Left kidney (tissue), 2 donors: ENCODE results near the gene HS6ST3. TPM values are rescaled to one million over a fixed set of nuclear protein-coding genes. Genes with fewer than 3 reads are reported as not detected.
"Not testable (repeated sequence)": the region's sequence is repeated elsewhere in the genome, so short reads cannot be mapped to it uniquely, and the experiment has no call there.

ENCODE experiments used
- DNase-seq: peaks from one replicate; pipeline ENCODE4 v3.0.0-alpha.2; 2013
- polyA plus RNA-seq: library from polyadenylated mRNA; unstranded; fragments of 120-200 nt; gene quantifications from one replicate; pipeline ENCODE4 v1.2.1, GENCODE V29; 2013; ENCODE audit not compliant: insufficient read length

Gene HS6ST3
- polyA plus RNA-seq, 1 donor = 3.3 TPM

DNA sequence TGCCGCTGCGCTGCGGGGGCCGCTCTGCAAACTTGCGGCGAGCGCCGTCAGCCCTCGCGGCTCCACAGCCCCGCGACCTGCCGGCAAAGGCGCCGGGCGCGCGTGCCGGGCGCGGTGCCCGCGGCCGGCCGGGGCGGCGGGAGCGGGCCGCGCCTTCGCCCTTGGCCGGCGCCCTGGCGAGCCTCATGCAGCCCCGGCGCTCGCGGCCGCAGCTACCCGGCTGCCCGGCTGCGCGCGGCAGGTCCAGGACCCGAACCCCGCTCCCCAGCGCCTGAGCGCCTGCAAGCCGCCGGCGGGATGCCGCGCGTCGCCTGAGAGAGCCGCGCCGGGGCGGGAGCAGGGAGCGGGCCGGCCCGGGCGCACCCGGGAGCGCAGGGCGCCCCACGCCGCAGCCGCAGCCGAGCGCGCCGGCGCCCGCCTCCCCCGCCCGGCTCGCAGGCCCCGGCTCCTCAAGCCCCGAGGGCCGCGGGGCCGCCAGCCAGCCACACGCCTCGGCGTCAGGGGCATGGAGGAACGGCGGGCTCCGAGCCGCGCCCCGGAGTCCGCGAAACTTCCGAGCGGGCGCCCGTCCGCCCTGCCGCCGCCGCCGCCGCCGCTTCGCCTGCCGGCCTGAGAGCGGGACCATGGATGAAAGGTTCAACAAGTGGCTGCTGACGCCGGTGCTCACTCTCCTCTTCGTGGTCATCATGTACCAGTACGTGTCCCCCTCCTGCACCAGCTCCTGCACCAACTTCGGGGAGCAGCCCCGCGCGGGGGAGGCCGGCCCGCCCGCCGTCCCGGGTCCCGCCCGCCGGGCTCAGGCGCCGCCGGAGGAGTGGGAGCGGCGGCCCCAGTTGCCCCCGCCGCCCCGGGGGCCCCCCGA, 564 bp downstream of the HS6ST3 start:
- DNase-seq = no peak

DNA sequence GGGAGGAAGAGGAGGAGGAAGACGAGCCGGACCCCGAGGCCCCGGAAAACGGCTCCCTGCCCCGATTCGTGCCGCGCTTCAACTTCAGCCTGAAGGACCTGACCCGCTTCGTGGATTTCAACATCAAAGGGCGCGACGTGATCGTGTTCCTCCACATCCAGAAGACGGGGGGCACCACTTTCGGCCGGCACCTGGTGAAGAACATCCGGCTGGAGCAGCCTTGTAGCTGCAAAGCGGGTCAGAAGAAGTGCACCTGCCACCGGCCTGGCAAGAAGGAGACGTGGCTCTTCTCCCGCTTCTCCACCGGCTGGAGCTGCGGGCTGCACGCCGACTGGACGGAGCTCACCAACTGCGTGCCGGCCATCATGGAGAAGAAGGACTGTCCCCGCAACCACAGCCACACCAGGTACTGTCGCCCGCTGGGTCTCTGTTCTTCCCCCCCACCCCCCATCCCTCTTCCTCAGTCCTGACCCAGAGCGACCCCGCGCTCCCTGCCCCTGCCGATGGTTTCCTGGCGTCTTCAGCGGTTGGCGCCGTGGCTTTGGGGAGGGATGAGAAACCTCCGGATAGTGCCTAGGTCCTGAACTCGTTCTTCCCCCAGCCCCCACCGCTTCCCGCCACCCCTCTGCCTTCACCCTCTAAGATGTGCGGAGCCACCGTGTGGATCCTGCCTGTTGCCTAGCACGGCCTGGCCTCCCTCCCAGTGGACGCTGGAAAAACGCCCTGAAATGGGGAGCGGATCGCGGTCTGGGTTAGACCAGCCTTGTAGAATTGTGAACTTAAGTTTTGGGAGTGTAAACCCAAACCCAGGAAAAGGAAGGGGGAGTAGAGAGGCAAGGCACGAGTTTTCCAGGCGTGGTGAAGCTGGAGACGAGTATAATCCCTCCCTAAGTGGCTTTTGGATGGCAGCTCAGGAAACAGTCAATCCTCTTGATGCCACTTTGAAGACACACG, 1.5 kb downstream of the HS6ST3 start:
- no peak for DNase-seq

DNA sequence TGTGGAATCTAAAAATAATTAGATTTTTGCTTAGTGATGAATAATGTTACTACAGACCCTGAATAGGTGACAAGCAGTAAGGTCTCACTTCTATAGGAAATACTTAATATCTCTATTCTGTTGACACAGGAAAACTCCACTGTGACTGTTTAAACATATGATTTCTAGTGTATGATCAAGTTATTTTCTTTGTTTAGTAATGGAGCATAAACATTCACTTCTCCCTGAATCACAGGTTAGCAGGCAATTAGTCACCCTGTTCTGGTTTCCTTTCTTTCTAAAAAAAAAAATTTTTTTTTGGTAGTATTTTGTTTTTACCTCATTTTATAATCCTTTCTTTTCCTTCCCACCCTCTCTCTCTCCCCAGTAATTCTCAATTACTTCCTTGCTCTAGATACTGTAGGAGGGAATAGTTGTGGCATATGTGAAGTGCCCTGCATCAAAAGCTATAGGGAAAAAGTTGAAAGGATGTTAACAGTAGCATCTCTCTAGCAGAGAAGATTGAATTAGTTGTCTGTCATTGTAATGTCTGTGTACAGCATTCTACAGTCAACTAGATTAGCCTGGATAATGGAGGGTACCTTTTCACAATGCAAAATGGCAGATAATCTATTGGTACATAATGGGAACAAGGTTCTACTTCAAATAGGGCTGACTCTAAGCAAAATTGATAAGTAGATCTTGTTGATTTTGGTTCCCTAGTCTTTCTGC, 3.5 kb downstream of the HS6ST3 start:
- no peak for DNase-seq

DNA sequence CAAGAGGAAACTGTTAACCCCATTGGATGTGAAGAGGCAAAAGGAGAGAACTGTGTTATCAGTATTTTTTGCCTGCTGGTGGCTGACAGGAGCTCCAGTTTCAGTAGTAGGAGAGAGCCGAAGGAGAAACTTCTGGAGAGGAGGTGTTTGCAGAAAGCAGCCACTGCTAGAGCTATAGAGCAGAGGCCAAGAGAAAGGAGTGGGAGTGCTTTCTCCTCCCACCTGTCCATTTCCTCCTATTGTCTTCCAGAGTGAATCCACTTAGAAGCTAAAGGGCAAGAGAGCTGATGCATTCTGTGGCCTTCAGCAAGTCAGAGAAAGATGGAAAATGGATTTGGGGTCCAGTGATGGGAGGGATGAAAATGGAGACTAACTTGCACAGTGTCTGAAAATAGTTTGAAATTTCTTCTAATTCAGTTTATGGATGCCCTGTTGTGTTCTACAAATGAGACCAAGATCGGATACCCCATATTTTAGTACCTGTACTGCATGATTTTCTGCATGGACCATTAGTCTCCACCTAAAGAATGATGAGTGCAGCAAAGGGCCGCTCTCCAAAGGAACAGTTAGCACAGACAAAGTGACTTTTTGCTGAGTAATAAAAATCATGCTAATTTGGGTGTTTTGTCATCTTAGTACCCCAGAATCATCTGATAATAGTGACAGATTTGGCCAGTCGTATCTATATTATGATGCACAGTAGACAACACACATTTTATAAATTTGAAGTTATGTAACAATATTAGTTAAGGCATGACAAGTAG, 10.7 kb downstream of the HS6ST3 start:
- DNase-seq = no peak

DNA sequence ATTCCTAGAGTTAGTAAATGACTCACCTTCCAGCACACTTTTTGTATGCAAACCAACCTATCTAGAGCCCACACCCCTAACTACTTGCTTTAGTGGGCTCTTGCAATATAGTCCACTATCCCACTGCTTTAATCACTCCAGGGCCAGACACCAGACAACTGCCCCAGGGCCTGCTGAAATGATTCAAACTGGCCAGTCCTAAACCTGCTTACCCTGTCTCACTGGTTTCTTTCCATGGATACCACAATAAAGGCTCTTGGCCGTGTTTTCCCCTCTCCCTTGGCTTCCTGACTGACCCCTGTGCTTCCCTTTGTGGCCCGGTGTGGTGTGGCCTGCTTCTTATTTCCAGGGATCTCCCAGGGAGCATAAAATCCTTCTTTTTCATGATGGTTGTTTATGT, 14.6 kb downstream of the HS6ST3 start:
- DNase-seq = no peak

DNA sequence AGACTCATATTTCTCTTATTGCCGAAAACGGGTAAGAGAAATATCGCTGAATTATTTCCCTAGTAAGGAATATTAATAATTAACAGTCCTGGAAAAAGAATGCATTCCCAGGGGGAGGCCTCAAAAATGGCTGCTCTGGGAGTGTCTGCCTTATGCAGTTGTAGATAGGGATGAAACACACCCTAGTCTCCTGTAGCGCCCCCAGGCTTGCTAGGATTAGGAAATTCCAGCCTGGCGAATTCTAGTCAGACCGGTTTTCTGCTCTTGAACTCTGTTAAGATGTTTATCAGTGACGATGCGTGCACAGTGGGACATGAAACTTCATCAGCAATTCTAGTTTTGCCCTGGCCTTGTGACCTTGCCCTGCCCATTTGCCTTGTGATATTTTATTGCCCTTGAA, 18.2 kb downstream of the HS6ST3 start:
- DNase-seq = not testable (repeated sequence)

DNA sequence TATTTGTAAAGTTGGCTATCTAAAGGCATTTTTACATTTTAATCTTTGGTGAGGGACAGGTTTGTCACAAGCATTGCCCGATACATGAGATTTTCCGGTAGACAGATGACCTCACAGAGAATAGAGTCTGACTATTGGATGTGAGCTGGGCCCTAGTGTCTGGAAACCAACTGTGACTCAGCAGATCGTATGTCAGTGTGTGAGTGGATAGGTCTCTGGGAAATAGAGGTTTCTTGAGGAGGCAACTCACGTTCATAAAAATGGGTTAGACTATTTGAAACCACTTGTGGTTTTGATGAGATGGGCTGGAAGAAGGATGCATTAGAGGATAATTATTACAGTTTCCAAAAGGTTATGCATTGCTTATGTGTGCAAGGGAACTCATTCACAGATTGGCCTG, 19.2 kb downstream of the HS6ST3 start:
- DNase-seq = no peak

DNA sequence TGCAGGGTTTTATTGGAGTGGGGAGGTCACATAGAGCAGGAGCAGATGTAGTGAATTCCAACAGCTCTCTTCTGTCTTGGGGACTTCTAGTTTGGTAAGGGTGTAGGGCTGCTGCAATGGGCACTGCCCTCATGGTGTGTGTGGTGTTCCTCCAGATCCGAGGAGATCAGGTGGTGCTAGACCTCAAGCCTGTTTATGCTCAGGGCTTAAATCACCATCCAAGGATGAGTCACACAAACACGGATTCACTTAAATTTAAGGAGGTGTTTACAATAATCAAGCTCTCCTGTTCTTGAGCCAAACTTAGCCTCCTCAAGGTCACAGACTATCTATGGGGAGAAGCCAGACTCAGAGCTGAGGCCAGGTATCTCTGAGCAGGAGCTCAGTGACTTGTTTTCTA, 23.0 kb downstream of the HS6ST3 start:
- DNase-seq = no peak

DNA sequence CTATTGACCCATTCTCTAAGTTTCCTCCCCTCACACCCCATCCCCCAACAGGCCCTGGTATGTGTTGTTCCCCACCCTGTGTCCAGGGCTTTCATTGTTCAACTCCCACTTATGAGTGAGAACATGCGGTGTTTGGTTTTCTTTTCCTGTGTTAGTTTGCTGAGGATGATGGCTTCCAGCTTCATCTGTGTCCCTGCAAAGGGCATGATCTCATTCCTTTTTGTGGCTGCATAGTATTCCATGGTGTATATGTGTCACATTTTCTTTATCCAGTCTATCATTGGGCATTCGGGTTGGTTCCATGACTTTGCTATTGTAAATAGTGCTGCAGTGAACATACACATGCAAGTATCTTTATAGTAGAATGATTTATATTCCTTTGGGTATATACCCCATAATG, 25.5 kb downstream of the HS6ST3 start:
- DNase-seq = not testable (repeated sequence)

DNA sequence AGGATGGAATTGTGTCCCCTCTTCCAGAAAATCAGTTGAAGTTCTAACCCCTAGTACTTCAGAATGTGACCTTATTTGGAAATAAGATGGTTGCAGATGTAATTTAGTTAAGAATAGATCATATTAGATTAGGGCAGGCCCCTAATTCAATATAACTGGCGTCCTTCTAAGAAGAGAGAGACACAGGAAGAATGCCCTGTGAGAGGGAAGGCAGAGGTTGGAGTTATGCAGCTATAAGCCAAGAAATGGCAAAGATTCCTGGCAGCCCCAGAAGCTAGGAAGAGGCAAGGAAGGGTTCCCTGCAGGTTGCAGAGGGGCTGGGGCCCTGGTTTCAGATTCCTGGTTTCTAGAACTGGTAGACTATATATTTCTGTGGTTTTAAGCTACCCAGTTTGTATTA, 30.0 kb downstream of the HS6ST3 start:
- no peak for DNase-seq

DNA sequence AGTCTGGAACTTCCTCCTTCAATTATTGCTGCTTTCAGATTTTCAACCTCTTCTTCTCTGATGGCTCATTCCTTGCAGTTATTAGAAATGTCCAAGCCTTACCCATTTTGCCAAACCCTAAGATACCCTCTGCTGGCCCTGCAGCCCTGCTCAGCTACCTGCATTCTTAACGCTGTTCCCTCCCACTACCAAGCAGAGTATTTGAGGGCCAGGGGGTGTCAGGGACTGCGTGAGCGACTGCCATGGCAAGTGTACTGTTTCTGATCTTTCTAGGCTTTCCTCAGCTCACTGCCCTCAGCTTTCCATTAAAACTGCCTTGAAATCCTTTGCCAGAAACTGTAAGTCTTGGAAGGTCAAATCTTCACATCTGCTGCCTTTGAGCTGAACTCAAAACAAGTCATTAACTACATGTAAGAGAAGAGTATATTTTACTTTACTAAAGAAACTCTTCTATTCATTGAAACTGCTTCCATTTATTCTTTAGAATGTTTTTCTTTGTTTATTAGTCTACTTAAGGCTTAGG, 41.0 kb downstream of the HS6ST3 start:
- DNase-seq = peak; percentile 19

DNA sequence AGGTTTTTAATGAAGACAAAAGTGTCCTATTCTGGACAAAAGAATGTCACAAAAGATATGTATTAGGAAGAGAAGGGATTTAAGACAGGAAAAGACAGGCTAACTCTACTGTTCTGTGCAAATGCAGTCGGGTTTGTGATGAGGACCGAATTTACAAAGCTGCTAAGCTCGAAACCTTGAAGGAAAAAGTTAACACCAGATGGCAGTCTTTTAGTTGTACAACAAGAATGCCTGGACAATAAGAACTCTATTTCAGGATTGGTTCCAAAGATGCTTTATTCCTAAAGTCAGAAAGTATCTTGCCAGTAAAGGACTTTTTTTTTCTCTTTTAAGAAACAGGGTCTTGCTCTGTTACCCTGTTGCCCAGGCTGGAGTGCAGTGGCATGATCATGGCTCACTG, 51.1 kb downstream of the HS6ST3 start:
- DNase-seq = peak; percentile 19

DNA sequence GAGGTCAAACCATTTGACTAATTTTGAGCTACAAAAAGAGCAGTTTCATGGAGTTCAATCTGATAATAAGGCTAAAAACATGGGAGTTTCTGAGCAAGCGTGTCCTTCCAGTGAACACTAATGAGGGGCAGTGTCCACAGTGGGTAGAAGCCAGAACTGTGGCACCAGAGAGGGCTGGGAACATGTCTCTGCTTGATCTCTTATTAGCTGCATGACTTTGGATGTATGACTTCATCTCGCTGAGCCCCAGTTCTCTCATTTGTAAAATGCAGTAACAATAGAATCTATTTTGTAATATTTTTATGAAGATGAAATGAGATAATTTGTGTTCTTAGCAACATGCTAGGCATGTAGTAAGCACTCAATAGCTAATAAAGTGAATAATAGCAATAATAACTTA, 69.8 kb downstream of the HS6ST3 start:
- DNase-seq = no peak

DNA sequence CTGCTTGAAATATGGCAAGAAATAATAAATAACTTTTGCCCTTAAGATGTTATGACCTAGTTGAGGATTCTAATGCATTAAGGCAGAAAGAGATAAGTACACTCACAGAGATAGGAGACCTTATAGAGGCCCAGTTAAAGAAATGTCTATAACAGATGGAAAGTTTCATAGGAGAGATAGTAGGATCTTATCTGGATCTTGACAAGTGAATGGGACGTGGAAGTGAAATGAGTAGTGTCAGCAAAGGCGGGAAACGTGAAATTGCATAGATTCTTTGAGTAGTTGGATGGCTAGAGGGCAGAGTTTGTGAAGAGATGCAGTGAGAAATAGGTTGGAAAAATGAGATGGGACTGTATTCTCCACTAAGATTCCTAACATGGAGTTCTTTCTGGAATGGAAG, 71.2 kb downstream of the HS6ST3 start:
- no peak for DNase-seq

DNA sequence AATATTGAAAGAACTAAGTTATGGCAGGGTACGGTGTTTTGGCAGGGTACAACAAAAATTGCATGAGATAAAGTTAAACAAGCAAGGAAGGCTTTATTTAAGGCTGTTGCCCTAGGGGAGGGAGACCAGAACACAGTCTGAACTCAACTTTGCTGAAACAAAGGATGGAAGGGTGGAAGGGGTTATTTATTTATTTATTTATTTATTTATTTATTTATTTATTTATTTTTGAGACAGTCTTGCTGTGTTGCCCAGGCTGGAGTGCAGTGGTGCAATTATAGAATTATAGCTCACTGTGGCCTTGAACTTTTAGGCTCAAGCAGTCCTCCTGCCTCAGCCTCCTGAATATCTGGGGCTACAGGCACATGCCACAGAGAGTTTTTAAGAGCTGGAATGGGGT, 75.9 kb downstream of the HS6ST3 start:
- DNase-seq = no peak

DNA sequence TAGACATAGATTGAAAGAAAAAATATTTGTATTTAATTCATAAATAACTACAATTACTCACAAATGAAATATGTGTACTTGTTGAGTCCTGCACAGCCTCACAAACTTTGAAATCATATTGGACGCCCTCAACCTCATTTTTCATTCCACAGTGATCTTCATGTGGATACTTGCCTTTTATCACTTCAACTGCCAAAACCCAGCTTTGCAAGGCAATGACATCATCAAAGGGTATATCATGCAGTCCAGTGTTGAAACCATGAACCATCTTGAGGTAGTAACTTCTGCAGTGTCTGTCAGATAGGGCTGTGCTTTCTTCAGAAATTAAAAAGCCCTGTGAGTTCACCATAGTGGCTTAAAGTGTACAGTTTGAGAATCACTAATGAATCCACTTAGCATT, 82.2 kb downstream of the HS6ST3 start:
- DNase-seq = no peak

DNA sequence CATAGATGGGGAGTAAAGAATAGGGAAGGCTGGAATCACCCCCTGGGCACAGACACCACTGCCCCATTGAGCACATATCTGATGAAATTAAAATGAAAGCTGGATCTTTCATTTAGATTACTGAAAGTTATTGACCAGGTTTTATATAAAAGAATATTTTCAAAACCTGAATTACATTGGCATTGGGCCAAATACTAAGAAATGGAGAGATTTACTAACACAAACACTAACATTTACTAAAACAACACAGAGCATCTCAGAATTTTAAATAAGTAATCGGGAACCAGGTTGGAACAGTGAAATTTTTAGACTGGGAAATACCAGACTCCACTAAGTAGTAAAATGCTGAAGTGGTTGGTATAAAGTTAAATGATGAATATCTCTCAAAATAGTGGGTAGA, 88.9 kb downstream of the HS6ST3 start:
- DNase-seq = no peak

DNA sequence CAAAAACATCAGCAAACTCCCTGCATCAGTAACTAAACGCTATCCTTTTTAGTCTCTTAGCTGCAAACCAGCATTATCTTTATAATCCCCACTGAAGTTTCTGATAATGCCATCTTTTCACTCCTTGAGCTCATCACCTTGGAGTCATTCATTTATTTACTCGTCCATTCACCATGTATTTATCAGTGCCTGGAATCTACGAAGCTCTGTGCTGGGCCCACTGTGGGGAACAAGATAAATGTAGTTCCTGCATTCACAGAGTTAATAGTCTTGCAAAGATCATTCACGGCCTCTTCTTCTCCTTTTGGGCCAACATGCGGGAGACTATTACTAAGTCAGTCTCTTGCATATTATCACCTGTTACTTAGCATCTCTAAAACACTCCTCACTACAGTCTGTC, 89.4 kb downstream of the HS6ST3 start:
- no peak for DNase-seq

DNA sequence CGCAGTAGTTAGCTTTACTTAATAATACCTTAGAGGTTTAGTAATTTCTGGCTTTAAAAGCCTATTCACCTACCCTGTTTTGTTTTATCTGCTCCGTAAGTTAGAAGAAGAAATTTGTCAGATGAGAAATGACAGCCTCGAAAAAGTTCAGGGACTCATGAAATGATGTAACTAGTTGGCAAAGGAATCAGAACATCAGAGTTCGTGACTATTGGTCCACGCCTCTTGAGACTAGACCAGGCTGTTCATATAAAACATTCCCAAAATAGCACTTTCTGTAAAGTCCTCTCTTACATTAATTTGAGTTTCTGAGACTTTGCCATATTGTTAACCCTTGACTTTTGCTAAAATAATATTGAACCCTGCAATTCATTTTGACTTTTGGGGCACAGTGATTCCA, 92.0 kb downstream of the HS6ST3 start:
- DNase-seq = peak; percentile 11

DNA sequence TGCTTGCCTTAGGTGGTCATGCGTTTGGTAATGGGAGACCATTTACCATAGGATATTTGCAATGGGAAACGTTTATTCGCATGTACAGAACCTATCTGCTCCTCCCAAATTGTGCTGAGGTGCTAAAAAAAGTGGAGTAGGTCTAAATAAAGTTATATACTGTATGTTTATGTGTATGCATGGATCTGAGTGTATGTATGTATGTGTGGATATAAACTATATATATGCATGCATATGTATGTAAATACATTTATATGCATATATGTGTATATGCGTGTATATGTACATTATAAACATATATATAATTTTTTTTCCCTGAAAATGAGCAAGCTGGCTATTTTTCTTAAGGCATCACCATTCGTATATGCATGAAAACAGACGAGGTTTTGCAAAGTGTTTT, 95.9 kb downstream of the HS6ST3 start:
- no peak for DNase-seq

DNA sequence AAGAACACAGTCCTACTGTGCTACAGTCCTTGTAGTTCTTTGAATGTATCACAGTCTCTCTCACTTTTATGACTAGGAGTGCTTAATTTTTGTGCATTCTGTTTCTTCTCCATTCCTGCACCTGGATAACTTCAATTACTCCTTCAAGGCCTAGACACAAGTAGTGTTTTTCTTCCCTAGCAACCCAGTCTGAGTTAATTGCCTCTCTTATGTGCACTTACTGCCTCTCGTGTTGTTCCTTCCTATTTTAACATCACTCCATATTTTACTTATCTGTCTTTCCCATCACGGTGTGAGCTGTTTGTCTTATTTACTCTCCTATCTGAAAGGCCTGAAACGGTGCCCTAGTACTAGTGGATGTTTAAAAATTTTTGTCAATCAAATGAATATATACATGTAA, 101.5 kb downstream of the HS6ST3 start:
- DNase-seq = no peak
